Endothelial cell (in vitro differentiated cells): ENCODE measurements around the gene ETV6. TPM values are rescaled to one million over a fixed set of nuclear protein-coding genes. Genes with fewer than 3 reads are reported as not detected.

ENCODE experiments used
- DNase-seq: peaks from one replicate; pipeline ENCODE4 v3.0.0; 2021; ENCODE audit warnings: low spot score
- H3K27ac Mint-ChIP-seq: one replicate; pipeline ENCODE4 v1.8.0; 2021; ENCODE audit warnings: mixed read lengths, inconsistent platforms; ENCODE audit not compliant: unreplicated experiment
- H3K27me3 Mint-ChIP-seq: one replicate; pipeline ENCODE4 v1.8.0; 2021; ENCODE audit warnings: mild to moderate bottlenecking, moderate library complexity, mixed read lengths, inconsistent platforms; ENCODE audit not compliant: unreplicated experiment
- H3K36me3 Mint-ChIP-seq: one replicate; pipeline ENCODE4 v1.8.0; 2021; ENCODE audit warnings: mild to moderate bottlenecking, low read depth, mixed read lengths, inconsistent platforms; ENCODE audit not compliant: unreplicated experiment
- H3K4me1 Mint-ChIP-seq: one replicate; pipeline ENCODE4 v1.8.0; 2021; ENCODE audit warnings: mild to moderate bottlenecking, mixed read lengths, inconsistent platforms; ENCODE audit not compliant: unreplicated experiment
- H3K4me3 Mint-ChIP-seq: one replicate; pipeline ENCODE4 v1.8.0; 2021; ENCODE audit warnings: mild to moderate bottlenecking, mixed read lengths, inconsistent platforms; ENCODE audit not compliant: unreplicated experiment
- H3K9me3 Mint-ChIP-seq: one replicate; pipeline ENCODE4 v1.8.0; 2021; ENCODE audit warnings: mixed read lengths, inconsistent platforms; ENCODE audit not compliant: unreplicated experiment
- CTCF ChIP-seq: fragments of 200-600 bp; sonication (generic); IDR thresholded peaks from one replicate; pipeline ENCODE4 v1.5.0; 2021; ENCODE audit warnings: antibody characterized with exemption; ENCODE audit not compliant: unreplicated experiment
- total RNA-seq: library from RNA; stranded (reverse); fragmentation: NEBNext Ultra II Directional; extraction: Animal tissue kit (Norgen Biotek cat#: 25700); gene quantifications from one replicate; pipeline ENCODE4 v1.2.1, GENCODE V29; 2021; ENCODE audit not compliant: unreplicated experiment

The ETV6 gene
- total RNA-seq, 1 donor from 2014 or later: 98.7 TPM

GRCh38 chr12:11877102-11877826 is 227.8 kb downstream of the ETV6 start:
- Mint-ChIP-seq H3K27ac (peak overlapping the region; percentile 87), H3K4me1 (peaks cover 69% of the 10 kb centered on the region), H3K27me3 (peaks cover 2% of the 10 kb centered on the region), H3K9me3 (no peaks in the 10 kb centered on the region), H3K4me3 (no peak overlapping the region), H3K36me3 (peaks cover 32% of the 10 kb centered on the region)
- no peak for TF ChIP-seq CTCF
- no peak for DNase-seq

- peaks cover 2% of the 10 kb centered on the region for H3K27me3 Mint-ChIP-seq
- peaks cover 76% of the 10 kb centered on the region for H3K4me1 Mint-ChIP-seq
- no peak for DNase-seq
- H3K9me3 Mint-ChIP-seq: no peaks in the 10 kb centered on the region
- peaks cover 32% of the 10 kb centered on the region for H3K36me3 Mint-ChIP-seq
- no peak for TF ChIP-seq CTCF
- H3K4me3 Mint-ChIP-seq: no peak overlapping the region
- peak overlapping the region; percentile 94 for H3K27ac Mint-ChIP-seq
Measured at GRCh38 chr12:11877869-11878780, 228.7 kb downstream of the ETV6 start.

GRCh38 chr12:11879306-11879705 is 229.8 kb downstream of the ETV6 start:
- no peaks in the 10 kb centered on the region for H3K9me3 Mint-ChIP-seq
- DNase-seq: no peak
- peaks cover 38% of the 10 kb centered on the region for H3K36me3 Mint-ChIP-seq
- peak overlapping the region; percentile 94 for H3K27ac Mint-ChIP-seq
- H3K4me3 Mint-ChIP-seq: no peak overlapping the region
- H3K27me3 Mint-ChIP-seq: peaks cover 6% of the 10 kb centered on the region
- no peak for TF ChIP-seq CTCF
- H3K4me1 Mint-ChIP-seq: peaks cover 77% of the 10 kb centered on the region

- H3K4me3 Mint-ChIP-seq: peak overlapping the region; percentile 71
- H3K27ac Mint-ChIP-seq: peak overlapping the region; percentile 84
- no peaks in the 10 kb centered on the region for H3K9me3 Mint-ChIP-seq
- no peak for DNase-seq
- no peak for TF ChIP-seq CTCF
- H3K27me3 Mint-ChIP-seq: peaks cover 7% of the 10 kb centered on the region
- peaks cover 43% of the 10 kb centered on the region for H3K36me3 Mint-ChIP-seq
- H3K4me1 Mint-ChIP-seq: peaks cover 84% of the 10 kb centered on the region
Measured at GRCh38 chr12:11880381-11880780, 230.9 kb downstream of the ETV6 start.
